Astrocyte (in vitro differentiated cells and primary cell): Measurements from ENCODE around the gene FAM200B. TPM values are rescaled to one million over a fixed set of nuclear protein-coding genes. Genes with fewer than 3 reads are reported as not detected.

ENCODE experiments used
- DNase-seq: peaks from one replicate; pipeline ENCODE4 v3.0.0-alpha.2; 2010; ENCODE audit warnings: low read depth
- FAIRE-seq: peaks from 2 replicates; lab custom pipeline; 2011; peaks lifted over from hg19 to GRCh38; lab: Jason Lieb, UNC
- H2AFZ ChIP-seq: 2 replicates; pipeline ENCODE4 v1.6.0; 2012; ENCODE audit warnings: low read depth, low read length, inconsistent platforms
- H3K27ac ChIP-seq: 2 replicates; pipeline ENCODE4 v1.5.1; 2011; ENCODE audit warnings: low read depth, low read length, inconsistent platforms
- H3K27me3 ChIP-seq: 2 replicates; pipeline ENCODE4 v1.6.0; 2011; ENCODE audit warnings: low read length, inconsistent platforms; ENCODE audit not compliant: insufficient read depth
- H3K36me3 ChIP-seq: 2 replicates; pipeline ENCODE4 v1.5.1; 2011; ENCODE audit warnings: low read length, inconsistent platforms; ENCODE audit not compliant: insufficient read depth
- H3K4me1 ChIP-seq: 2 replicates; pipeline ENCODE4 v1.5.1; 2011; ENCODE audit warnings: low read length, inconsistent platforms; ENCODE audit not compliant: insufficient read depth
- H3K4me2 ChIP-seq: 2 replicates; pipeline ENCODE4 v1.6.0; 2012; ENCODE audit warnings: low read length, inconsistent platforms
- H3K4me3 ChIP-seq: 2 replicates; pipeline ENCODE4 v1.5.1; 2011; ENCODE audit warnings: low read depth, mild to moderate bottlenecking, low read length, inconsistent platforms; ENCODE audit not compliant: insufficient read depth
- H3K79me2 ChIP-seq: 2 replicates; pipeline ENCODE4 v1.6.0; 2012; ENCODE audit warnings: mild to moderate bottlenecking, low read length, inconsistent platforms; ENCODE audit not compliant: insufficient read depth
- H3K9ac ChIP-seq: 2 replicates; pipeline ENCODE4 v1.6.0; 2012; ENCODE audit warnings: mild to moderate bottlenecking, low read length, inconsistent platforms
- H3K9me3 ChIP-seq: 2 replicates; pipeline ENCODE4 v1.5.1; 2012; ENCODE audit warnings: low read depth, mild to moderate bottlenecking, low read length, inconsistent platforms; ENCODE audit not compliant: insufficient read depth
- H4K20me1 ChIP-seq: 2 replicates; pipeline ENCODE4 v1.6.0; 2012; ENCODE audit warnings: low read length, inconsistent platforms; ENCODE audit not compliant: insufficient read depth
- H3K27ac Mint-ChIP-seq: one replicate; pipeline ENCODE4 v1.8.0; 2021; ENCODE audit warnings: mild to moderate bottlenecking, mixed read lengths; ENCODE audit not compliant: unreplicated experiment
- H3K27me3 Mint-ChIP-seq: one replicate; pipeline ENCODE4 v1.8.0; 2021; ENCODE audit warnings: low read depth, mixed read lengths; ENCODE audit not compliant: unreplicated experiment
- H3K36me3 Mint-ChIP-seq: one replicate; pipeline ENCODE4 v1.8.0; 2021; ENCODE audit warnings: low read depth, mixed read lengths; ENCODE audit not compliant: unreplicated experiment
- H3K4me1 Mint-ChIP-seq: one replicate; pipeline ENCODE4 v1.8.0; 2021; ENCODE audit warnings: low read depth, mixed read lengths; ENCODE audit not compliant: unreplicated experiment
- H3K4me3 Mint-ChIP-seq: one replicate; pipeline ENCODE4 v1.8.0; 2021; ENCODE audit warnings: mild to moderate bottlenecking, moderate library complexity, mixed read lengths; ENCODE audit not compliant: unreplicated experiment
- H3K9me3 Mint-ChIP-seq: one replicate; pipeline ENCODE4 v1.8.0; 2021; ENCODE audit warnings: mild to moderate bottlenecking, mixed read lengths; ENCODE audit not compliant: unreplicated experiment
- EZH2 ChIP-seq: IDR thresholded peaks from 2 replicates; pipeline ENCODE4 v1.6.1; 2012; ENCODE audit warnings: mild to moderate bottlenecking, low read length, inconsistent platforms; ENCODE audit not compliant: insufficient read depth
- total RNA-seq: library from RNA; stranded (reverse); gene quantifications from 2 replicates; pipeline ENCODE4 v1.2.1, GENCODE V29; 2021
- TF ChIP-seq, protein P1 (sequence below): IDR thresholded peaks from 2 replicates; pipeline ENCODE4 v1.5.1; 2011; ENCODE audit warnings: low read depth, mild to moderate bottlenecking, inconsistent platforms, low read length, moderate library complexity; ENCODE audit not compliant: insufficient read depth

Gene FAM200B
- total RNA-seq, 1 donor from 2014 or later: 74.7 TPM

DNA sequence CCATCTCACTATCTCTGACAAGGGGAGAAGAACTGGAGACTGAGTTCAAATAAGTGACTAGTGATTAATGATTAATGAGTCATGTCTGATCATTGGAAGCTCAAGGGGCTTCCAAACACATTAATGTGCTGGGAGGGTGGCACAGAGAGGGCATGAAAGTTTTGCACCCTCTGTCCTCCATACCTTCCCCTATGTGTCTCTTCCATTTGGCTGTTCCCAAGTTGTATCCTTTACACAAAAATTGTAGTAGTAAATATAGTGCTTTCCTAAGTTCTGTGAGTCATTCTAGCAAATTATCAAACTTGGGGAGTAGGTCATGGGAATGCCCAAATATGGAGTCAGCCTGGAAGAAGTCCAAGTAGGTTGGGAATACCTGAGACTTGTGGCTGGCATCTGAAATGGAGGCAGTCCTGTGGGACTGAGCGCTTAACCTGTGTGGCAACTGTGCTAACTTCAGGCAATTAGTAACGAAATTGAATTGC lies 4.1 kb upstream of the FAM200B start:
- Histone ChIP-seq H2AFZ (no peak overlapping the region), H3K4me2 (peak overlapping the region; percentile 72), H4K20me1 (no peaks in the 10 kb centered on the region), H3K36me3 (no peaks in the 10 kb centered on the region), H3K9me3 (no peaks in the 10 kb centered on the region), H3K27ac (peak overlapping the region; percentile 68), H3K4me3 (peak overlapping the region; percentile 22), H3K9ac (no peak overlapping the region), H3K4me1 (peaks cover 11% of the 10 kb centered on the region), H3K79me2 (peaks cover 98% of the 10 kb centered on the region), H3K27me3 (no peaks in the 10 kb centered on the region)
- FAIRE-seq: no peak
- H3K4me1 Mint-ChIP-seq: peaks cover 18% of the 10 kb centered on the region
- no peaks in the 10 kb centered on the region for H3K27me3 Mint-ChIP-seq
- TF ChIP-seq EZH2: no peak
- TF ChIP-seq, protein P1, sequence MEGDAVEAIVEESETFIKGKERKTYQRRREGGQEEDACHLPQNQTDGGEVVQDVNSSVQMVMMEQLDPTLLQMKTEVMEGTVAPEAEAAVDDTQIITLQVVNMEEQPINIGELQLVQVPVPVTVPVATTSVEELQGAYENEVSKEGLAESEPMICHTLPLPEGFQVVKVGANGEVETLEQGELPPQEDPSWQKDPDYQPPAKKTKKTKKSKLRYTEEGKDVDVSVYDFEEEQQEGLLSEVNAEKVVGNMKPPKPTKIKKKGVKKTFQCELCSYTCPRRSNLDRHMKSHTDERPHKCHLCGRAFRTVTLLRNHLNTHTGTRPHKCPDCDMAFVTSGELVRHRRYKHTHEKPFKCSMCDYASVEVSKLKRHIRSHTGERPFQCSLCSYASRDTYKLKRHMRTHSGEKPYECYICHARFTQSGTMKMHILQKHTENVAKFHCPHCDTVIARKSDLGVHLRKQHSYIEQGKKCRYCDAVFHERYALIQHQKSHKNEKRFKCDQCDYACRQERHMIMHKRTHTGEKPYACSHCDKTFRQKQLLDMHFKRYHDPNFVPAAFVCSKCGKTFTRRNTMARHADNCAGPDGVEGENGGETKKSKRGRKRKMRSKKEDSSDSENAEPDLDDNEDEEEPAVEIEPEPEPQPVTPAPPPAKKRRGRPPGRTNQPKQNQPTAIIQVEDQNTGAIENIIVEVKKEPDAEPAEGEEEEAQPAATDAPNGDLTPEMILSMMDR: no peak
- peak; percentile 71 for DNase-seq
- peak overlapping the region; percentile 77 for H3K4me3 Mint-ChIP-seq
- H3K36me3 Mint-ChIP-seq: no peaks in the 10 kb centered on the region
- H3K27ac Mint-ChIP-seq: peak overlapping the region; percentile 79
- H3K9me3 Mint-ChIP-seq: no peaks in the 10 kb centered on the region

- peaks cover 25% of the 10 kb centered on the region for H3K4me1 ChIP-seq
- H3K27me3 Mint-ChIP-seq: no peaks in the 10 kb centered on the region
- no peaks in the 10 kb centered on the region for H3K9me3 Mint-ChIP-seq
- H4K20me1 ChIP-seq: no peaks in the 10 kb centered on the region
- peaks cover 4% of the 10 kb centered on the region for H3K36me3 Mint-ChIP-seq
- H3K4me3 Mint-ChIP-seq: peak overlapping the region; percentile 99
- FAIRE-seq (no peak), DNase-seq (no peak)
- TF ChIP-seq EZH2: no peak
- TF ChIP-seq, protein P1: no peak
- H3K36me3 ChIP-seq: peaks cover 15% of the 10 kb centered on the region
- H3K9me3 ChIP-seq: no peaks in the 10 kb centered on the region
- H3K4me1 Mint-ChIP-seq: peaks cover 33% of the 10 kb centered on the region
- H3K79me2 ChIP-seq: peaks cover 98% of the 10 kb centered on the region
- peak overlapping the region; percentile 90 for H3K4me3 ChIP-seq
- H3K9ac ChIP-seq: peak overlapping the region; percentile 100
- H3K27ac ChIP-seq: peak overlapping the region; percentile 78
- H3K27me3 ChIP-seq: no peaks in the 10 kb centered on the region
- peak overlapping the region; percentile 44 for H2AFZ ChIP-seq
- no peak overlapping the region for H3K27ac Mint-ChIP-seq
- H3K4me2 ChIP-seq: peak overlapping the region; percentile 88
Observed at GRCh38 chr4:15681067-15681371, 608 bp upstream of the FAM200B start.

DNA sequence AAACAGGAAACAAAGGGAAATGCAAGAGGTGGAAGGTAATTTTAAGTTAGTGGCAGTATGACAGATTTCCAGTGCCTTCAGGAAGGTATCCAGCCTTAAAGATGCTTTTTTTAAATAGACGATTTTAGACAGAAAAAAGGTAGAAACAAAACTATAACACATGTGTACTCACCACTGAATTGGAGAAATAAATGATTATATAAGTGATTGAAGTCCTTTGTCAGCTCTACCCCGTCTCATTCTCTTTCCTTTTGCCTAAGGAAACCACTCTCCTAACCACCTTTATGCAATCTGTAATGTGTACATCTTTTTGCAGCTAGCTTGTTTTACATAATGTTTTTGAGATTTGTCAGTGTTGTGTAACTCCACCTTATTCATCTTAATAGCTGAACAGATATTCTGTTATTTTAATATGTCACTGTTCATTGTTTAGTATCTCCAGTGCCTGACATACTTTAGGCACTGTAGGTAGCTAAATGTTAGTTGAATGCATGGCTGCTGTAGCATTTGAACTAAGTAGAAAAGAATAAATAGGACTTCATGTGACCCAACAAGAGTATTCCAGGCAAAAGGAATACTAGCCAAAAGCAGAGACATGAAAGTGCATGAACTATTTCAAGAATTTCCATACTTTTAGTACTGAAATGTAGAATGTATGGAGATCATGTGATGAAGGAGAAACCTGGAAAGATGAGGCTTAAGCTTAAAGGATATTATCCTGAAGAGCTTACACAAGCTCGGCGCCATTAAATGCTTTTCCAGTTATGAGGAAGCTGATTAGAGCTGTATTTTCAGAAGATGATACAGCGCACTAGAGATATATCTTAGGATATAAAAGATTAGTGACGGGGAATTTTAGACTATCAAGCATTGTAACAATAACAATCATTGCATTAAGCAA lies 865 bp downstream of the FAM200B start:
- Mint-ChIP-seq H3K4me1 (peaks cover 39% of the 10 kb centered on the region), H3K27ac (peak overlapping the region; percentile 100), H3K4me3 (peak overlapping the region; percentile 99), H3K27me3 (no peaks in the 10 kb centered on the region), H3K9me3 (no peaks in the 10 kb centered on the region), H3K36me3 (peaks cover 8% of the 10 kb centered on the region)
- no peak for FAIRE-seq
- Histone ChIP-seq H3K4me2 (peak overlapping the region; percentile 88), H3K27ac (peak overlapping the region; percentile 99), H2AFZ (no peak overlapping the region), H3K4me3 (peak overlapping the region; percentile 90), H3K27me3 (no peaks in the 10 kb centered on the region), H3K79me2 (peaks cover 96% of the 10 kb centered on the region), H3K9me3 (no peaks in the 10 kb centered on the region), H4K20me1 (no peaks in the 10 kb centered on the region), H3K9ac (peak overlapping the region; percentile 100), H3K4me1 (peaks cover 18% of the 10 kb centered on the region), H3K36me3 (peaks cover 28% of the 10 kb centered on the region)
- DNase-seq: no peak
- TF ChIP-seq, protein P1: no peak
- TF ChIP-seq EZH2: no peak
